H1 (cell line): ENCODE data around the gene DIP2B. TPM values are rescaled to one million over a fixed set of nuclear protein-coding genes. Genes with fewer than 3 reads are reported as not detected.

Experiments used
- CHD1 ChIP-seq: IDR thresholded peaks from 2 replicates; pipeline ENCODE4 v1.6.1; 2012; ENCODE audit warnings: low read depth, low read length, improper control_type of control experiment
- NANOG ChIP-seq: IDR thresholded peaks from 2 replicates; pipeline ENCODE4 v1.6.1; 2011; ENCODE audit warnings: low read length, low read depth, mild to moderate bottlenecking, inconsistent platforms; ENCODE audit not compliant: insufficient read depth, poor library complexity, severe bottlenecking
- PHF8 ChIP-seq: fragments of 200-600 bp; sonication (generic); conservative IDR thresholded peaks from 2 replicates; pipeline ENCODE4 v1.7.1; 2012; ENCODE audit warnings: low read depth, mild to moderate bottlenecking, inconsistent platforms, low read length, moderate library complexity
- POU5F1 ChIP-seq: IDR thresholded peaks from 2 replicates; pipeline ENCODE4 v1.6.1; 2011; ENCODE audit warnings: low read depth, mild to moderate bottlenecking, low read length, moderate library complexity
- RBBP5 ChIP-seq: IDR thresholded peaks from 2 replicates; pipeline ENCODE4 v1.7.1; 2012; ENCODE audit warnings: low read depth, mild to moderate bottlenecking, inconsistent platforms, low read length, moderate library complexity, borderline replicate concordance
- SAP30 ChIP-seq: fragments of 300-600 bp; sonication (generic); IDR thresholded peaks from 2 replicates; pipeline ENCODE4 v1.7.1; 2012; ENCODE audit warnings: low read length, moderate library complexity, mild to moderate bottlenecking, inconsistent platforms; ENCODE audit not compliant: insufficient read depth, insufficient replicate concordance
- polyA plus RNA-seq, 7 experiments: library from polyadenylated mRNA; depleted of rRNA in 3 of 7; stranded (reverse) in 5 of 7; unstranded in 2 of 7; fragments of >200 nt in 5 of 7; fragments of 200-250 nt in 2 of 7; gene quantifications; 1 replicate in 5 of 7; 2 replicates in 1 of 7; 4 replicates in 1 of 7; pipeline versions ENCODE4 v1.2.1 to v1.2.3, GENCODE V29; 2011 to 2013; ENCODE audit warnings: missing spikeins in 2 of 7, mixed read lengths in 2 of 7
- total RNA-seq: library from RNA; stranded (reverse); fragmentation: NEBNext Ultra II Directional; extraction: Animal tissue kit (Norgen Biotek cat#: 25700); gene quantifications from 2 replicates; pipeline ENCODE4 v1.2.1, GENCODE V29; 2021
- TF ChIP-seq, protein P1 (sequence below): IDR thresholded peaks from 2 replicates; pipeline ENCODE4 v1.6.1; 2012; ENCODE audit warnings: inconsistent platforms

Gene DIP2B
- total and polyA plus RNA-seq, 2 of the 8 experiments (the other 6 are each of a cell fraction or from before 2014, with no cell fraction given): 11.1 to 29.6 TPM

DNA sequence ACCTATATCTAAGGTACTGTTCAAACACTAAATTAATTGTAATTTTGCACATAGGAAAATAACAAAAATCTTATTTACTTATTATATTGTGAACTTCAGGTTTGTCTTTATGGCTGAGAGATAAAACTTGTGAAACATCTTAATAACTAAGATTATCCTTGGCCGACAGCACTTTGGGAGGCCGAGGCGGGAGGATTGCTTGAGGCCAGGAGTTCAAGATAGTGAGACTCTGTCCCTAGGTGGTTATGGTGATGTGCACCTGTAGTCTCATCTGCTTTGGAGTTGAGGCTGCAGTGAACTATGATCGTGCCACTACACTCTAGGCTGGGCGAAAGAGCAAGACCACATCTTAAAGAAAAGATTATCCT, 22.6 kb downstream of the DIP2B start (continued):
- TF ChIP-seq PHF8 (no peak), RBBP5 (no peak), NANOG (no peak), CHD1 (no peak), SAP30 (no peak), POU5F1 (no peak)
- TF ChIP-seq, protein P1, sequence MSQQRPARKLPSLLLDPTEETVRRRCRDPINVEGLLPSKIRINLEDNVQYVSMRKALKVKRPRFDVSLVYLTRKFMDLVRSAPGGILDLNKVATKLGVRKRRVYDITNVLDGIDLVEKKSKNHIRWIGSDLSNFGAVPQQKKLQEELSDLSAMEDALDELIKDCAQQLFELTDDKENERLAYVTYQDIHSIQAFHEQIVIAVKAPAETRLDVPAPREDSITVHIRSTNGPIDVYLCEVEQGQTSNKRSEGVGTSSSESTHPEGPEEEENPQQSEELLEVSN: no peak
